MM.1S (cell line): ENCODE results near the gene GALNTL6.

ENCODE experiments used
- DNase-seq: peaks from one replicate; pipeline ENCODE4 v3.0.0-alpha.2; 2015
- H2AFZ ChIP-seq: fragments of 300-600 bp; sonication (generic); 2 replicates; pipeline ENCODE4 v1.6.0; 2016; ENCODE audit warnings: antibody characterized with exemption, low read length
- H3F3A ChIP-seq: fragments of 300-600 bp; sonication (generic); 2 replicates; pipeline ENCODE4 v1.6.1; 2016; ENCODE audit warnings: mild to moderate bottlenecking, antibody characterized with exemption, low read length, moderate library complexity, mixed read lengths; ENCODE audit not compliant: insufficient read depth
- H3K27ac ChIP-seq: fragments of 300-600 bp; sonication (generic); 2 replicates; pipeline ENCODE4 v1.5.1; 2016; ENCODE audit warnings: mild to moderate bottlenecking, low read length
- H3K27me3 ChIP-seq: fragments of 300-600 bp; sonication (generic); replicated peaks from 2 replicates; pipeline ENCODE4 v1.6.0; 2016; ENCODE audit warnings: low read length; ENCODE audit not compliant: insufficient read depth
- H3K36me3 ChIP-seq: fragments of 300-600 bp; sonication (generic); replicated peaks from 2 replicates; pipeline ENCODE4 v1.6.1; 2016; ENCODE audit warnings: mild to moderate bottlenecking, low read length, mixed read lengths; ENCODE audit not compliant: insufficient read depth
- H3K4me1 ChIP-seq: fragments of 300-600 bp; sonication (generic); 2 replicates; pipeline ENCODE4 v1.6.1; 2016; ENCODE audit warnings: low read length, mixed read lengths
- H3K4me2 ChIP-seq: fragments of 300-600 bp; sonication (generic); 2 replicates; pipeline ENCODE4 v1.6.0; 2016; ENCODE audit warnings: low read depth, low read length
- H3K4me3 ChIP-seq: fragments of 300-600 bp; sonication (generic); 2 replicates; pipeline ENCODE4 v1.5.1; 2016; ENCODE audit warnings: low read length, mixed read lengths
- H3K79me2 ChIP-seq: fragments of 300-600 bp; sonication (generic); 2 replicates; pipeline ENCODE4 v1.6.1; 2016; ENCODE audit warnings: mixed run types, low read length, mixed read lengths
- H3K9ac ChIP-seq: fragments of 300-600 bp; sonication (generic); 2 replicates; pipeline ENCODE4 v1.6.1; 2016; ENCODE audit warnings: low read length, mixed read lengths
- H3K9me2 ChIP-seq: fragments of 300-600 bp; sonication (generic); replicated peaks from 2 replicates; pipeline ENCODE4 v1.6.1; 2016; ENCODE audit warnings: mild to moderate bottlenecking, low read length, mixed read lengths; ENCODE audit not compliant: insufficient read depth
- H3K9me3 ChIP-seq: fragments of 300-600 bp; sonication (generic); replicated peaks from 2 replicates; pipeline ENCODE4 v1.6.1; 2016; ENCODE audit warnings: mild to moderate bottlenecking, low read length, mixed read lengths; ENCODE audit not compliant: insufficient read depth
- H4K20me1 ChIP-seq: fragments of 300-600 bp; sonication (generic); 2 replicates; pipeline ENCODE4 v1.6.1; 2016; ENCODE audit warnings: mild to moderate bottlenecking, low read length, moderate library complexity, mixed read lengths; ENCODE audit not compliant: insufficient read depth
- CTCF ChIP-seq: fragments of 300-600 bp; sonication (generic); IDR thresholded peaks from 2 replicates; pipeline ENCODE4 v1.5.1; 2016; ENCODE audit warnings: antibody characterized with exemption, low read length, mixed read lengths
- EZH2 ChIP-seq: fragments of 300-600 bp; sonication (generic); optimal IDR thresholded peaks from 2 replicates; pipeline ENCODE3; 2017; ENCODE audit warnings: low read depth, mild to moderate bottlenecking, antibody characterized with exemption, low read length, mixed read lengths
- EZH2phosphoT487 ChIP-seq: fragments of 300-600 bp; sonication (generic); IDR thresholded peaks from 2 replicates; pipeline ENCODE4 v1.6.1; 2018; ENCODE audit warnings: antibody characterized with exemption, low read length

Gene GALNTL6

GRCh38 chr4:172596206-172596605 is 783.0 kb downstream of the GALNTL6 start:
- Histone ChIP-seq H3K9me2 (no peaks in the 10 kb centered on the region), H4K20me1 (no peaks in the 10 kb centered on the region), H3K4me1 (no peaks in the 10 kb centered on the region), H3K4me3 (no peak overlapping the region), H2AFZ (no peak overlapping the region), H3K79me2 (no peaks in the 10 kb centered on the region), H3K9ac (no peak overlapping the region), H3K27ac (no peak overlapping the region), H3K9me3 (no peaks in the 10 kb centered on the region), H3F3A (no peaks in the 10 kb centered on the region), H3K4me2 (no peak overlapping the region), H3K36me3 (no peaks in the 10 kb centered on the region), H3K27me3 (no peaks in the 10 kb centered on the region)
- TF ChIP-seq EZH2 (no peak), EZH2phosphoT487 (no peak), CTCF (no peak)
- no peak for DNase-seq

- no peaks in the 10 kb centered on the region for H3K9me3 ChIP-seq
- H3K9me2 ChIP-seq, result no peaks in the 10 kb centered on the region
- no peaks in the 10 kb centered on the region for H4K20me1 ChIP-seq
- H3K4me2 ChIP-seq, result no peak overlapping the region
- H3K4me1 ChIP-seq, result no peaks in the 10 kb centered on the region
- H3K27me3 ChIP-seq, result no peaks in the 10 kb centered on the region
- no peak for DNase-seq
- no peaks in the 10 kb centered on the region for H3F3A ChIP-seq
- H3K9ac ChIP-seq, result no peak overlapping the region
- H3K4me3 ChIP-seq, result no peak overlapping the region
- H2AFZ ChIP-seq, result no peak overlapping the region
- H3K79me2 ChIP-seq, result no peaks in the 10 kb centered on the region
- H3K36me3 ChIP-seq, result no peaks in the 10 kb centered on the region
- TF ChIP-seq CTCF (no peak), EZH2 (no peak), EZH2phosphoT487 (no peak)
- H3K27ac ChIP-seq, result no peak overlapping the region
Observed at GRCh38 chr4:172599554-172599953, 786.4 kb downstream of the GALNTL6 start.

- Histone ChIP-seq H3K27ac (no peak overlapping the region), H3K9ac (no peak overlapping the region), H3K27me3 (no peaks in the 10 kb centered on the region), H3K36me3 (no peaks in the 10 kb centered on the region), H3K79me2 (no peaks in the 10 kb centered on the region), H3K9me3 (no peaks in the 10 kb centered on the region), H3K4me1 (no peaks in the 10 kb centered on the region), H3K4me2 (no peak overlapping the region), H3F3A (no peaks in the 10 kb centered on the region), H4K20me1 (no peaks in the 10 kb centered on the region), H2AFZ (no peak overlapping the region), H3K9me2 (no peaks in the 10 kb centered on the region), H3K4me3 (no peak overlapping the region)
- TF ChIP-seq EZH2, result no peak
- TF ChIP-seq CTCF, result no peak
- TF ChIP-seq EZH2phosphoT487, result no peak
- DNase-seq, result no peak
Observed at GRCh38 chr4:172601195-172601594, 788.0 kb downstream of the GALNTL6 start.
